ENCODE measurements around the gene SLC24A4. TPM values are rescaled to one million over a fixed set of nuclear protein-coding genes. Genes with fewer than 3 reads are reported as not detected.

SLC24A4 gene
- total RNA-seq, 1 donor from 2014 or later: 3.5 TPM

DNA sequence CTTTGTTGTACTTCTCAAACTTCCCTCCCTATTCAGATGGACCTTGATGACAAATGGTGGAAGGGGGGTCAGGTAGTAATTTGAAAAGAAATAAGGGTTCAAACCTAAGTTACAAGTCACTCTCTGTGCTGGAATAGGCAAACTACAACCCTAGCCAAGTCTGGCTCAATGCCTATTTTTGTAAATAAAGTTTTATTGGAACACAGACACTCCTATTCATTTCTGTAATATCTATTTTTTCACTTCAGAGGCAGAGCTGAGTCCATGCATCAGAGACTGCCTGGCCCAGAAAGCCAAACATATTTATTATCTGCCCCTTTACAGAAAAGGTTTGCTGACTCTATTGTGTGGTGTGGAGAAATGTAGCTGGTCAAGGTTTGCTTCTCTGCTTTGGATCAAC is 112.2 kb downstream of the SLC24A4 start:
- intact Hi-C loops (cut with DNase I): no loop called here
- no peak for TF ChIP-seq CTCF (IDR thresholded peaks at IDR 0.05)
- no peak for ATAC-seq
- H3K4me3 ChIP-seq: no peak overlapping the region
- H3K9me3 ChIP-seq: no peaks in the 10 kb centered on the region
- no peak overlapping the region for H3K27ac ChIP-seq
- H3K4me1 ChIP-seq: peaks cover 6% of the 10 kb centered on the region
- H3K36me3 ChIP-seq: no peaks in the 10 kb centered on the region
- DNase-seq: no peak
- no peaks in the 10 kb centered on the region for H3K27me3 ChIP-seq (ENCODE audit: low read depth)

GRCh38 chr14:92436115-92436776 is 113.3 kb downstream of the SLC24A4 start:
- ATAC-seq (no peak), DNase-seq (no peak)
- Histone ChIP-seq H3K27me3 (ENCODE audit: low read depth) (no peaks in the 10 kb centered on the region), H3K36me3 (no peaks in the 10 kb centered on the region), H3K4me3 (no peak overlapping the region), H3K9me3 (no peaks in the 10 kb centered on the region), H3K27ac (no peak overlapping the region), H3K4me1 (peaks cover 6% of the 10 kb centered on the region)
- TF ChIP-seq CTCF (IDR thresholded peaks at IDR 0.05): no peak
- intact Hi-C loops (cut with DNase I): no loop called here

DNA sequence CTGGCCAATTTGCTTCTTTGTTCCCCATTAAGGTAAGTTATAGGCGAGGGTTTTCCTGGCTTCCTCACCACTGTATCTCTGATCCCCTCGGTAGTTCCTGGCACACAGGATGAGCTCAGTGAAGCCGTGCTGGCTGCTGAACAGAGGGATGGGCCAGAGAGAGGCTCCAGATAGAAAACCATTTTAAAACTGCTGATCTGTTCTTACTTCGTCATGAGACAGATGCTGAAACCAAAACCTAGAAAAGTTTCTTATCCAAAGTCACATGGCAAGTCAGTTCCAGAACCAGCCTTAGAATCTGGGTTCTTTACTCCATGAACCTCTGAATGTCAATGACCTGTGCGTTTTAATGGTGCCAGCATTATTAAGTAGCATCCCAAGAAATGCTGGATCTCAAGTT is 114.3 kb downstream of the SLC24A4 start:
- Histone ChIP-seq H3K4me3 (no peak overlapping the region), H3K27me3 (ENCODE audit: low read depth) (no peaks in the 10 kb centered on the region), H3K36me3 (no peaks in the 10 kb centered on the region), H3K4me1 (peaks cover 6% of the 10 kb centered on the region), H3K9me3 (no peaks in the 10 kb centered on the region), H3K27ac (no peak overlapping the region)
- DNase-seq (no peak), ATAC-seq (no peak)
- no peak for TF ChIP-seq CTCF (IDR thresholded peaks at IDR 0.05)
- intact Hi-C loops (cut with DNase I): no loop called here

- Histone ChIP-seq H3K36me3 (no peaks in the 10 kb centered on the region), H3K4me1 (peaks cover 6% of the 10 kb centered on the region), H3K27ac (no peak overlapping the region), H3K27me3 (ENCODE audit: low read depth) (no peaks in the 10 kb centered on the region), H3K4me3 (no peak overlapping the region), H3K9me3 (no peaks in the 10 kb centered on the region)
- ATAC-seq (no peak), DNase-seq (no peak)
- no peak for TF ChIP-seq CTCF (IDR thresholded peaks at IDR 0.05)
- intact Hi-C loops (cut with DNase I): no loop called here
Observed at GRCh38 chr14:92437729-92438285, 114.8 kb downstream of the SLC24A4 start.

DNA sequence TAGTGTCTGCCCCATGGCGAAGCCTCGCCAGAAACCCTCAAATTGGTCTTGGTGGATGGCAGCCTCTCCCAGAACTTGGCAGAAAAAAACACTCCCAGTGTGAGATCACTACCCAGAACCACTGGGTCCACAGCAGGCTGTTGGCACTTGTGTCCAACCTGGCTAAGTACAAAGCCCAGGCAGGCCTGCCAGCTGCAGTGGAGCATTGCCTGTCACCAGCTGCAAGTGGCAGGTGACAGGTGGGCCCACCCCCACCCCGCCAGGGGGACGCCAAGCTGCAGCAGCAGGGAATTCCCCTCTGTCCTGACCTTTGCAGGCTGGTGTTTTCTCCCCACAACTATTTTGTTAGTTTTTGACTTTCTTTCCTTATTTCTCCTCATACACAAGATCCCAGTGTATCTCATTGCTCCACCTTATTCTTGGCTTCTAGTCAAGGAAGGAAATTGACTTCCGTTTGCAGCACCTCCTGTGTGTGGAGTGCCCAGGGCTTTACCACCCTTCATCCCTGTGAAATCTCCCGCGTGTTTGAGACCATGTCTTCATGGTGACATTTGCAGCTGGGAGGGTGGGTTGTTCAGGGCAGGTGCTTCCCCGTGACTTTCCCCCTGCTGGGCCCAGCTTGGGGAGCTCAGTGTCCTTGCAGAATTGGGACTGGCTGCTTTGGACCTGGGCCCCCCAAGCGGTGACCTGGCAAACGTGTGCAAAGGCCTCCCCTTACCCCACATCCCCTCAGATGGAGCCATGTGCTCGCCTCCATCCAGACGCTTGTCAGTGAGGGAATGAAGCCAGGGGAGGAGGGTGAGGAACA is 116.8 kb downstream of the SLC24A4 start:
- no peak for TF ChIP-seq CTCF (IDR thresholded peaks at IDR 0.05)
- intact Hi-C loops (cut with DNase I): no loop called here
- Histone ChIP-seq H3K9me3 (no peaks in the 10 kb centered on the region), H3K4me3 (no peak overlapping the region), H3K36me3 (no peaks in the 10 kb centered on the region), H3K27me3 (ENCODE audit: low read depth) (no peaks in the 10 kb centered on the region), H3K27ac (no peak overlapping the region), H3K4me1 (peaks cover 6% of the 10 kb centered on the region)
- no peak for ATAC-seq
- no peak for DNase-seq

Data from lower lobe of right lung (tissue), 2 donors.